K562 (cell line): ENCODE data around the gene RHBDL3. TPM values are rescaled to one million over a fixed set of nuclear protein-coding genes. Genes with fewer than 3 reads are reported as not detected.
A peak's percentile ranks its signal among the peaks of the same experiment; 100 is the strongest.

Experiments used
- ARID4B ChIP-seq: sonication (generic); formaldehyde crosslinking; IDR thresholded peaks from 2 replicates; pipeline ENCODE4 v1.8.0; 2022; ENCODE audit warnings: mild to moderate bottlenecking, missing genetic modification reagents
- BRCA1 ChIP-seq, 2 experiments: fragments of 450-650 bp in 1 of 2; sonication (generic) in 1 of 2; formaldehyde crosslinking in 1 of 2; IDR thresholded peaks; 2 replicates each; pipeline versions ENCODE4 v1.5.0 to v1.6.1; 2017 to 2020; ENCODE audit warnings: mild to moderate bottlenecking in 1 of 2, missing genetic modification reagents in 1 of 2
- ELF2 ChIP-seq: fragments of 250-450 bp; sonication (Bioruptor Pico); IDR thresholded peaks from 2 replicates; pipeline ENCODE4 v1.5.0; 2021; ENCODE audit warnings: mild to moderate bottlenecking
- HDAC3 ChIP-seq: fragments of 450-650 bp; IDR thresholded peaks from 2 replicates; pipeline ENCODE4 v1.6.1; 2018; ENCODE audit warnings: borderline replicate concordance, mild to moderate bottlenecking, moderate library complexity; ENCODE audit not compliant: partially characterized antibody
- JUN ChIP-seq, 2 experiments: sonication (generic) in 1 of 2; formaldehyde crosslinking in 1 of 2; IDR thresholded peaks; 2 replicates each; pipeline versions ENCODE4 v1.6.1 to v1.8.0; 2012 to 2022; ENCODE audit warnings: borderline replicate concordance in 2 of 2, mild to moderate bottlenecking in 2 of 2, improper control_type of control experiment in 1 of 2, low read depth in 1 of 2, low read length in 1 of 2, missing genetic modification reagents in 1 of 2
- MYC ChIP-seq, 2 experiments: fragments of 250-450 bp in 1 of 2; sonication (Bioruptor Pico) in 1 of 2; IDR thresholded peaks; 2 replicates each; pipeline versions ENCODE4 v1.5.1 to v1.6.1; 2012 to 2021; ENCODE audit warnings: low read depth in 2 of 2, borderline replicate concordance in 1 of 2, improper control_type of control experiment in 1 of 2, low read length in 1 of 2, mild to moderate bottlenecking in 1 of 2, moderate library complexity in 1 of 2
- NRF1 ChIP-seq, 2 experiments: fragments of 450-650 bp; IDR thresholded peaks in 1 of 2; conservative IDR thresholded peaks in 1 of 2; 2 replicates each; pipeline ENCODE4 v1.6.1; 2014; ENCODE audit warnings: mild to moderate bottlenecking in 2 of 2
- PCBP2 ChIP-seq: fragments of 200-400 bp; formaldehyde crosslinking; IDR thresholded peaks from 2 replicates; pipeline ENCODE4 v1.6.1; 2018; ENCODE audit warnings: low read length, low read depth, mild to moderate bottlenecking, moderate library complexity; ENCODE audit not compliant: poor library complexity, severe bottlenecking
- RREB1 ChIP-seq: fragments of 250-450 bp; sonication (Bioruptor Pico); IDR thresholded peaks from 2 replicates; pipeline ENCODE4 v1.4.0; 2020
- SMC3 ChIP-seq: conservative IDR thresholded peaks from 2 replicates; pipeline ENCODE4 v1.6.1; 2011; ENCODE audit warnings: low read depth, low read length, improper control_type of control experiment; ENCODE audit not compliant: insufficient read depth
- XRCC5 ChIP-seq: fragments of 200-400 bp; formaldehyde crosslinking; IDR thresholded peaks from 2 replicates; pipeline ENCODE4 v1.6.1; 2017; ENCODE audit warnings: low read depth, mild to moderate bottlenecking, low read length
- YY1 ChIP-seq, 3 experiments: IDR thresholded peaks; 2 replicates each; pipeline ENCODE4 v1.6.1; 2011; ENCODE audit warnings: low read length in 2 of 3, mild to moderate bottlenecking in 2 of 3, moderate library complexity in 2 of 3, borderline replicate concordance in 1 of 3, control low read depth in 1 of 3, low read depth in 1 of 3; ENCODE audit not compliant: insufficient read depth in 3 of 3, insufficient replicate concordance in 2 of 3, control insufficient read depth in 1 of 3, insufficient read length in 1 of 3; ENCODE audit errors: extremely low read depth in 1 of 3
- ZNF785 ChIP-seq: fragments of 250-450 bp; sonication (Bioruptor Pico); IDR thresholded peaks from 2 replicates; pipeline ENCODE4 v1.4.0; 2020; ENCODE audit warnings: mild to moderate bottlenecking
- polyA plus RNA-seq, 8 experiments: library from polyadenylated mRNA; depleted of rRNA in 4 of 8; stranded (reverse) in 5 of 8; unstranded in 3 of 8; fragments of >200 nt; fragmentation: Nextera tagmentation in 2 of 8; fragmentation: Illumina TruSeq in 1 of 8; extraction: Ambion mirVana in 2 of 8; extraction: Trizol in 1 of 8; gene quantifications; 2 replicates each; pipeline versions ENCODE4 v1.2.1 to v1.2.3, GENCODE V29; 2011 to 2014; ENCODE audit warnings: inconsistent platforms in 1 of 8, missing spikeins in 1 of 8
- total RNA-seq, 7 experiments: library from RNA; depleted of rRNA in 6 of 7; stranded (reverse); fragments of >200 nt in 6 of 7; fragmentation: Illumina TruSeq in 2 of 7; extraction: Trizol in 2 of 7; gene quantifications; 2 replicates each; pipeline versions ENCODE4 v1.2.1 to v1.2.3, GENCODE V29; 2011 to 2021; ENCODE audit warnings: low replicate concordance in 1 of 7

The RHBDL3 gene
- total and polyA plus RNA-seq, 9 of the 15 experiments (the other 6 are each of a cell fraction or from before 2014, with no cell fraction given), result 0.06 to 0.31 (median 0.09) TPM; not detected in 4

GRCh38 chr17:32349854-32350665, 84.4 kb downstream of the RHBDL3 start, which contains the start of gene ZNF207 (continued):
- no peak for TF ChIP-seq ZNF785 (CRISPR knock-in tag)
- TF ChIP-seq MYC (IDR thresholded peaks at IDR 0.05; ENCODE audit: low read depth, low read length), result peak; percentile 94
- TF ChIP-seq MYC (CRISPR knock-in tag; IDR thresholded peaks at IDR 0.05; ENCODE audit: borderline replicate concordance, low read depth), result no peak
- peak; percentile 29 to 53; a peak in 3 of 4 replicates for TF ChIP-seq NRF1 (conservative IDR thresholded peaks at IDR 0.05 in 1 of 2, IDR thresholded peaks at IDR 0.05 in 1 of 2)
- TF ChIP-seq ELF2 (CRISPR knock-in tag), result no peak
- TF ChIP-seq JUN (IDR thresholded peaks at IDR 0.05; ENCODE audit: borderline replicate concordance, low read depth, low read length), result peak; percentile 74; the same call in 1 of the 2 replicates
- TF ChIP-seq JUN (CRISPR knock-in tag; IDR thresholded peaks at IDR 0.05; ENCODE audit: borderline replicate concordance), result no peak
- TF ChIP-seq ARID4B (CRISPR knock-in tag), result peak; percentile 43; the same call in 1 of the 2 replicates
- TF ChIP-seq YY1 (IDR thresholded peaks at IDR 0.05; ENCODE audit: borderline replicate concordance in 1 of 3, control insufficient read depth in 1 of 3, extremely low read depth in 1 of 3, insufficient read depth in 3 of 3, insufficient read length in 1 of 3, insufficient replicate concordance in 2 of 3, low read depth in 1 of 3, low read length in 2 of 3), result peak; percentile 94 to 99 (median 97)
- no peak for TF ChIP-seq BRCA1 (IDR thresholded peaks at IDR 0.05)
- TF ChIP-seq BRCA1 (CRISPR knock-in tag; IDR thresholded peaks at IDR 0.05), result no peak
- TF ChIP-seq HDAC3, result peak; percentile 41
- peak; percentile 58; the same call in 1 of the 2 replicates for TF ChIP-seq XRCC5
- no peak for TF ChIP-seq PCBP2
- TF ChIP-seq SMC3, result no peak
- no peak for TF ChIP-seq RREB1 (CRISPR knock-in tag)
